Activated T-cell treated with anti-CD3 and anti-CD28 coated beads for 48 hours (primary cell): ENCODE measurements around the gene DDI1.

Experiments
- DNase-seq: peaks from one replicate; pipeline ENCODE4 v3.0.0-alpha.2; 2020; ENCODE audit warnings: low read depth

Gene DDI1

GRCh38 chr11:104036588-104036987 lies at the start of gene DDI1:
TSS of gene DDI1 (plus strand) at chr11:104036640. CDS start at chr11:104036823, 183 bp downstream.
- no peak for DNase-seq

DNA sequence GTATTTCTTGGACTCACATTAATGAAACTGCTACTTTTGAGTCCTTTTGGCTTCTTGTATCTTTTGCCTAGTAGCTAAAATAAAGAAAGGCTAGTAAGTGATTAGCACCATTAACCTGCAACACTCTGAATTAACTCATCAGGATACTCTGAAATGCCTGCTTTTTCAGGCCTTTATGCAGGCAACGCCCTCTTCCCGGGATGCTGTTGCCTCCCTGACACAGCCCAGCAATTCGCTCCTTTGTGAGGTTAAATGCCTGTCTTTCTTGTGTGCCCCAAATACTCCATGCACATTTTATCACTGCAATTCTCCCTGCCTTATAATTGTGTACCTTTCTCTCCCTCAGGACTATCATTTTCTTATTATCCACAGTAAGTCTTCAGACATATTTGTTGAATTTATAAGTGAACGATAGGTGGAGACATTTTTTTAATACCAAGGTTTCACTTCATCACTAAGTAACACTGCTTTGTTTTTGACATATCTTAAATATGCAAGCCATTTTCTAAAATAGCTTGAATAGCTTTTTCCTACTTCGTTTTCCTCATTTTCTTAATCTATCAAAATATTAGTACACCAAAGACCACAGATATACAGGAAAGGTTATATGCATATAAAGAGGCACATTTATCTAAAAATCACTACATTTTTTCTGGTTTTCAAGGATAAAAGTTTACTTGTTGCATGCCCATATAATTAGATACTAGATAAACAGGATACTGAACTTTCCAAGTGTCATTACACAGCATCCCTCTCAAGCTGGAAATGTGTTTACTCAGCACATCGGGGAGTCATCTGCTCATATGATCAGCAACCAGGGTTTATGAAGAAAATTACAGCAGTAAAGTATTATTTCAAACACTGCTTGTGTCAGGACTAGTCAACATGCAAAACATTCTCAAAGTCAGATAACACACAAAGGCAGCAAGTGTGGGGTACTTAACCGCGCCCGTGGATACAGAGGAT lies 48.5 kb upstream of the DDI1 start:
- no peak for DNase-seq

- no peak for DNase-seq
Measured at GRCh38 chr11:103988595-103988969, 47.9 kb upstream of the DDI1 start.

DNA sequence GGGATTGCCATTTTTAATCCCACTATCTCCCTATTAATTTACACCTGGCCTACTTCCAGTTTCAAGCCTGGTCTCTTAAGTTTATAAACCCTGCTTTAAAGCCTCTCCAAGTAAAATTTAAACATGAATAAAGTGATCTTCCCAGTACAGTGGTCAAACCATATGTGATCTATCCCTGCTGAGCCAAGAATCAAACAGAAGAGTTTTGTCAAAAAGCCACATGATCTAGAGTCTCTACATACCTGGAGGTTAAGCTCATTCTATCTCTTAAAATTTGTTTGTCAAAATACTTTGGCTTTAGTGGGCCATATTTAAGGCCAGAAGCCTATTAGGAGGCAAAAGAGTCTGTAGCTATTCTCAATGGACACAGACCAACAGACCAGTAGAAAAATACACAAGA lies 42.9 kb upstream of the DDI1 start:
- no peak for DNase-seq

DNA sequence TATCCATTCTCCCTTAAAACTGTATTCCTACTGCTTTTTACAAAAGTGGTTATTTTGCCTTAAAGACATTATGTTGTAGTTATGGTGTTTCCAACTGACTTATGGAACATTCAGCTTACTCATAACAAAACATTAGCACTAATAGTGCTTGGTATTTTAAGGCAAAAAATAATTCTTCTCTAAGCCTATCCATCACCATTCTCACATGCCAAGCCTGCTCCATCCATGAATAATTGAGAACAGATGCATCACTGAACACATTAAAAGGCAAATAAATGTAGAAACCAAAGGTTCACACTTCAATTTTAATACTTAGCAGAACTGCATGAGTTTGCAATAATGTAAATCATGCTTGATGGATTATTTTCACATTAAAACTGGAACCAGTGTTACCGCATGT lies 42.3 kb upstream of the DDI1 start:
- no peak for DNase-seq

GRCh38 chr11:103994518-103994917 lies 41.9 kb upstream of the DDI1 start:
- DNase-seq, result no peak

DNA sequence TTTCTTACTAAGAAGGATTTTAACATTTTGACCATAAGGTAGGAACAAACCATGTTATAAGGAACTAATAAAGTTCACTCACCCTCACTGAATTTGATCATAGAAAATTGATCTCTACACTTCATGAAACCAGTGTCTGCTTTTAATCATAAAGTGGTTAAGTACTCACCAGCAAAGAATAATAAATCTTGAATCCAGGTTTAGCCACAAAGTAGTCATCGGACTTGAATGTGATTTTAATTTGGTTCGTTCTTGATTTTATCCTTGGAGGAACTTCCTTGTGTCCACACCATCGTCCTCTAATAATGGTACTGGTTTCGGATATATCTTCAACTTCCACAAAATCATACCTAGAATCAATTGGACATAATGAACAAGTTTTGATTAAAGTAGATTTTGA lies 40.5 kb upstream of the DDI1 start:
- DNase-seq, result no peak

GRCh38 chr11:103997082-103997481 lies 39.4 kb upstream of the DDI1 start:
- DNase-seq, result no peak

DNA sequence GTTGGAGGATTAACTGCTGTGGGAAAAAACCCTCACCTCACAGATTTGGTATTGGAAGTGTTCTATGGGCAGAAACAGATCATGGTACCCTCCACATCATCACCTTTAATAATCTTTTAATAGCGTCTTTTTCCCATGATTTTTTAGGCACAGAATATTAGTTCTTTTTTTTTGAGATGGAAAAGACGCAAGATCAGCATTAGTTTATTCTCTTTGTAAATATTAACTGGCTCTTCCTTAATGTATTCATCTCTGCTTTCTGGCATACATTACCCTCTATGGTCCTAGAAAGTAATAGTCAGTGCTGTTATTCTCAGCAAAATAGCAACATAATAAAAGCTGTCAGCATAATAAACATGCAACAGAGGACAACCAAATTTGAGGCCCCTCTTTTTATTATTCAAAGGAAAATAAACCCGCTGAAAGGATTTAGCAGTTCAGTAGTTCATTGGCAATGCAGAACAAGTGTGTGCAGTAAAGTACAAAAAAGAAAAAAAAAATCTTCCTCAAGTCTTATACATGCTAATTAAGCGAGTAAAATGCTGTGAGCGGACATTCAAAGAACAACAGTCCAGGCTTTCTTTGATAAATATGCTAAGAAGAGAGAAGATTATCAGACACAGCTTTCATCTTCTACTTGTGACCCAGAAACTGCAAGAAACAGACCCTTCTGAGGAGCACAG lies 37.5 kb upstream of the DDI1 start:
- DNase-seq, result no peak

- DNase-seq, result no peak
Measured at GRCh38 chr11:104000798-104001197, 35.6 kb upstream of the DDI1 start.

GRCh38 chr11:104001561-104002056 lies 34.8 kb upstream of the DDI1 start:
- DNase-seq, result no peak

DNA sequence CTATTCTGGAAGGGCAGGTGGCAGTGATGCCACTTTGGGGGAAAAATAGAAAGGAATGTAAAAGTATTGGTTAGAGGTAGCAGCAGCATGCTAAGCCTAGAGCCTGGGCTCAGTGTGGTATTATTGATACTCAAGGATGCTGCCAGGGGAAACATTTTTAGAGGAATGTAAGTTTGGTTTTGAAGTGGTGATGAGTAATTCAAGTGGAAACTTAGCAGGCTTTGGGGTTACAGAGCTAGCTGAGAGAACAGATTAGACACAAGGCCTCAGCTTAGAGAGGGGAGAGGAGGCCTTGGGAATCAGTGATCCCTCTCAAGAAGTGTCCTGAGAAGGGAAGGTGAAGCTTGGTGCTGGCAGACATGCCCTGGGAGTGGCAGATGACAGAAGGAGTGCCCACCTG lies 32.9 kb upstream of the DDI1 start:
- no peak for DNase-seq

- no peak for DNase-seq
Measured at GRCh38 chr11:104005234-104005855, 31.1 kb upstream of the DDI1 start.

- no peak for DNase-seq
Measured at GRCh38 chr11:104009744-104010143, 26.7 kb upstream of the DDI1 start.

DNA sequence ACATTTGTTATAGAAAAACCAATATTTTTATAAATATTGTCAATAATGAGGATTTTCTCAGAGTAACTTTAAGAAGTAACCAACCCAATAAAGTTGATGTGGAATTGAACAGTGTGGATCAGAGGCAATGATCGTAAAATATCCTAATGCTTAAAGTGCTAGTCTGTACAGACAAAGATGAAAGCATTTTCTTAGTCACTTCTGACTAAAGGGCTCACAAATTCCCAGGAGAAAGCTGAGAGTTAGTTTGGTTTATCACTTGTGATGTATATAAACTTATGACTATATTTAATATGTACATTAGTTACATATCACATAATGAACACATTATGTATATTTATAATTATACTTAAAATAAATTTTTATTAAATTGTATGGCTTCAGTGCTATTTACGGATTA lies 25.4 kb upstream of the DDI1 start:
- DNase-seq, result no peak

DNA sequence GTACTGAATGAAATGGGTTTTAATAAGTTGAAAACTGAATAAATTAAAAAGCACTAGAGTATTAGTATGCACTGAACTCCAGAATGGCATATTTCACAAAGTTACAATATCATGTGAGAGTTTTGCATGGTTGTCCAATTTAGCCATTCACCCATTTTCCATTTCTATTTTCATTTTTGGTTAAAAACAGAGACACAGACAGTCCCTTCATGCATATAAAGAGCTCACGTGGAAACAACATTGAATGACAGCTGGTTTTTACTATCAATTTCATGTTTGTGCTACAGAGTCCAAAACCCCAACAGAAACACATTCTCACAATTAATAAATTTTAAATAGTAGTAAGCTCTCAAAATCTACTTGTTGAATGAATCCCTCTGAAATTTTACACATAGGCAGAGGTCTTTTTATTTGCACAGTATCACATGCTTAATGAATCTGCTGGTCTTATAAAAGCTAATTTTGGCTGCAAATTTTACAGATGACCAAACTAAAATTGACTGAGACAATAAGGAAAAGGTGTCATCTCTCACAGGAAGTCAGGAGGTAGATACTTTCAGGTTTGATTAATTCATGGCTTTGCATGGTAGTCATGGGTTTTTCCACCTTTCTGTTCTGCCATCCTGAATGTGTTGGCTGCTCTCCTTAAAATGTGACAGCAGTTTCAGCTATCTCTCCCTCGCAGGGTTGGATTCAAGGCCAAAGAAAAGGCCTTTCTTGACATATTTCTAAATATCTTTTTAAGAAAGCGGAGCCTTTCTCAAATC lies 20.6 kb upstream of the DDI1 start:
- DNase-seq, result no peak

DNA sequence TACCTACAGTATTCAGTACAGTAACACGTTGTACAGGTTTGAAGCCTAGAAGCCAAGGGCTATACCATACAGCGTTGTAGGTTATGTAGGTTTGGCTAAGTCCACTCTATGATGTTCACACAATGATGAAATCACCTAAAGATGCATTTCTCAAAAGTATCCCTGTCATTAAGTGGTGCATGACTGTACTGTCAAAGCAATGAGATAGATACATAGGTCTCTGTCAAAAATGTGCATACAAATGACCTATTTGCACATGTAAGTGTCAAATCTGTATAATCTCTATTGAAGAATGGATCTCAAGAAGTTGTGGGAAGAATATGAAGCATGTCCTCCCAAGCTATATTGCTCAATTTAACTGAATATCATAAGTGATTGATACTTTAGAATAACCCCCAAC lies 11.9 kb upstream of the DDI1 start:
- DNase-seq, result no peak

DNA sequence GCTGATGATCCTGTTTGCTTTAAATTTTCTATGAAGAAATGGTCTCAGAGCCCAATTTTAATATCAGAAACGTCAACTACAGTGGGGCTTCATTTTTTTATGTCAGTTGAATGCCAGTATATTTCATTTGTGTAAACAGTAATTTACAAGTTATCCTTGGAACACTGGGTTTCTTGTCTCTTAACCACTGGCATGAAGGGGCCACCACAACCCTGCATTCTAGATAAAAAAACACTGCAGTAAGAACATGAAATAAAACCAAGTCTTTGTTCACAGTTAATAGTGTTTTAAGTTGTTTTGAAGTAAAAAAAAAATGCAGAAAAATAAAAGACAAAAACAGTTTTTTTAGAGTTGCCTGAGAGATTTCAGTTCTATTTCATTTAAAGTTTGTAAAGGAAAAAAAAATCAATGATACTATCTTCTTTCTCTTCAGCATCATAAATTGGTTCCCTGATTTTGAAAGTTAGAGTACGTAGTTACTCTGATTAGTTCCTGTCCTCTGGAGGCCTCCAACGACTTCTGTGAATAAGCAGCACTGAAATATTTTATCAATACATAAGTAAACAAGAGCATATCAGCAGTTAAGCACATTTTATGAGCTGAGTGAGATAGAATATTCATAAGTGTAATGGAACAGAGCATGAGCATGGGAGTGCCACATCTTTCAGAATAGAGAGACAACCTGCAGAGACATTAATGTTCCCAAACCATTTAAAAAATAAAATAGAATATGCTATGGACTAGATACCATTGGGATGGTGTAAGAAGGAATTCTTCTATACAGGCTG lies 7.8 kb upstream of the DDI1 start:
- no peak for DNase-seq

DNA sequence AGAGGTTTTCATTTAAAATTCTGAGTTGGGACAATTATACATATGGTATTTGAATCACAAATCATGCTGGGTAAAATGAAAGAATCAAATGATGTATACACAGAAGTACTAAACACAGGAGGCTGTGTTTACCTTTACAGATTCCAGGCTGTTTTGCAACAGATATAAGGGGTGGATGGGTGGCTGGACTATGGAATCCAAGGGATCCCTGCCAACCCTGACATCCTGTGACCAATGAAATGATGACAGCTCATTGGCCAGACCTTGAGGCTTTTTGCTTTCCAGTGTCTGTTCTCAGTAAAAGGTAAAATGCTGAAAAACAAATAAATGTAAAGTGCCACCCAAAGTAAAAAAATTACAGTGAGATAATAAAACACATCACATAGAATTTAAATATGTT lies 3.3 kb upstream of the DDI1 start:
- no peak for DNase-seq

- DNase-seq, result no peak
Measured at GRCh38 chr11:104033561-104033960, 2.9 kb upstream of the DDI1 start.

GRCh38 chr11:104036995-104037394 lies 555 bp downstream of the DDI1 start:
- DNase-seq, result no peak
